IPS-18c (cell line): ENCODE data around the gene C17orf113.
"Not testable (repeated sequence)": the region's sequence is repeated elsewhere in the genome, so short reads cannot be mapped to it uniquely, and the experiment has no call there.

ENCODE experiments used
- H3K4me3 ChIP-seq: 2 replicates; pipeline ENCODE4 v1.7.0; 2013; ENCODE audit warnings: low read depth, mild to moderate bottlenecking, low read length, moderate library complexity; ENCODE audit not compliant: insufficient read depth
- H3K9me3 ChIP-seq: one replicate; pipeline ENCODE4 v1.6.1; 2013; ENCODE audit warnings: mild to moderate bottlenecking, low read length, moderate library complexity; ENCODE audit not compliant: control insufficient read depth, insufficient read depth

The C17orf113 gene

DNA sequence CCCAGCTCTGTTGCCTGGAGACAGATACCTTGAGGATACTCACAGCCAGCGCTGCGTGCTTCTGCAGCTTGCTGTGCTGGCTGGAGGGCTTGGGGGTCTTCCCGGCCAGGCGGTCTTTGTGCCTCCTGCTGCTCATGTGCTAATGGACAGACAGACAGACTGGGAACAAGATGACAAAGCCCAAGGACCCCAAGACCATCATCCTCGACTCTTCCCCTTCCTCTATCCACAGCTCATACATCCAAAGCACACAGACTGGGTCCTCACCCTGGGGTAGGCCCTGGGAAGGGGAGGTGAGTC lies 22.9 kb downstream of the C17orf113 start:
- H3K9me3 ChIP-seq: no peaks in the 10 kb centered on the region
- H3K4me3 ChIP-seq: no peak overlapping the region

DNA sequence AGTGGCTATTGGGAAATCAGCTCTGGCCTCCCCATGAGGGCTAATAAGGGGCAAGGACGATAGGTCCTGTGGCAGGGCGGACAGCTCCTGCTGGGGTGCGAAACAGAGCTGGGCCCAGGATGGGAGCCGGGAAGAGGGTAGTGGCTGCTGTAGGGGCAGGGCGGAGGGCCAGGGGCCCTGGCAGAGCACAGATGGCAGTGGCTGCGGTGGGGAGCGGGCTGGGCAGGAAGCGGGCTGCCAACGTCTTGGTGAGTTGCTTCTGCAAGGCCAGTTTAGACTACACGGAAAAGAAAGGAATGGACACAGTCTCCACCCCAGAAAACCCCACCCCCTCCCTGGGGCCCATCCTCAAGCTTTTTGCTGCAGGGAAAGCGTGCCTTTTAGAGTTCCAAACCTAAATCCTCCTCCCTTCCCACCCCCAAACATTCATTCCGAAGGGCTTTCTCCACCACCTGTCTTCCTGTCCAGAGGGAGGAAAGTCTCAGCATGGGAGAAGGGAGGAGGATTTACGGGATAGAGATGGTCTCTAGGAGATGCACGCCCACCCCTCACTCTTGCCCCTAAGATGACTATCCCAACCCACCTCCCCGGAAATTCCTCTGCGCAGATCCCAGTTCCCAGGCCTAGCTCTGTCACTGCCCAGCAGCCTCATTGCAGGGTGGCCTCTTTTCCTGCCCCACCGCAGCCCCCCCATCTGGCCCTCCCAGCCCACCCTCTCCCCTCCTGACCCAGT lies 23.4 kb downstream of the C17orf113 start:
- Histone ChIP-seq H3K4me3 (no peak overlapping the region), H3K9me3 (no peaks in the 10 kb centered on the region)

DNA sequence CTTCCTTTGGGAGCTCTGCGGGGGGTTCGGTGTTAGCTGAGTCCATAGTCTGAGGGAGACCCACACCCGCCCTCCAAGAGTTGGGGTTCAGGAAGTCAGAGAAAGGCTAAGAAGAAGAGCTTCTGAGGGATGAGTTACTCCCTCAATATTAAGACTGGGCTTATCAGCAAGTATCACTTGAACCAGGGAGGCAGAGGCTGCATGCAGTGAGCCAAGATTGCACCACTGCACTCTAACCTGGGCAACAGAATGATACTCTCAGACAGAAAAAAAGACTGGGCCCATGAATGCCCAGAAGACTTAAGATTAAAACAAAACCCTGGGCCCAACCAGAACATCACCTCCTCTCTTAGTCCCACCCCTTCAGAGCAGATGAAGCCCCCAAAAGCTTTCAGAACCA lies 24.5 kb downstream of the C17orf113 start:
- Histone ChIP-seq H3K9me3 (no peaks in the 10 kb centered on the region), H3K4me3 (no peak overlapping the region)

DNA sequence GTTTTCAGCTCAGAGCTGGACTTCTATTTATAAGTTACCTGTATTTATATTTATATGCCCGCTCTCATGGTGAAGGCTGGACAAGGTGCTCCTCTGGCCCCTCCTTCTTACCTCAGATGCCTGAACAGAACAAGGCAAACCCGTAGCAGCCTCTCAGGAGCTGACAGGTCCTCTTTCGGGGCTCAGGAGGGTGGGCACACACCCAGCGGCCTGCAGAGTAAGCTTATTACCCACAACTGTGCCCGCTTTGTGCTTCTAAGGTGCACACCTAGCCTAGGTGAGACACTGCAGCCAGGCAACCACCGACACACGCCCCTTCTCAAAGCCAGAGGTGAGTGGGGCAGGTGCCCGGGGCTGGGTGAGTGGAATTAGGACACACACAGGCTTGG lies 25.2 kb downstream of the C17orf113 start:
- H3K4me3 ChIP-seq: no peak overlapping the region

DNA sequence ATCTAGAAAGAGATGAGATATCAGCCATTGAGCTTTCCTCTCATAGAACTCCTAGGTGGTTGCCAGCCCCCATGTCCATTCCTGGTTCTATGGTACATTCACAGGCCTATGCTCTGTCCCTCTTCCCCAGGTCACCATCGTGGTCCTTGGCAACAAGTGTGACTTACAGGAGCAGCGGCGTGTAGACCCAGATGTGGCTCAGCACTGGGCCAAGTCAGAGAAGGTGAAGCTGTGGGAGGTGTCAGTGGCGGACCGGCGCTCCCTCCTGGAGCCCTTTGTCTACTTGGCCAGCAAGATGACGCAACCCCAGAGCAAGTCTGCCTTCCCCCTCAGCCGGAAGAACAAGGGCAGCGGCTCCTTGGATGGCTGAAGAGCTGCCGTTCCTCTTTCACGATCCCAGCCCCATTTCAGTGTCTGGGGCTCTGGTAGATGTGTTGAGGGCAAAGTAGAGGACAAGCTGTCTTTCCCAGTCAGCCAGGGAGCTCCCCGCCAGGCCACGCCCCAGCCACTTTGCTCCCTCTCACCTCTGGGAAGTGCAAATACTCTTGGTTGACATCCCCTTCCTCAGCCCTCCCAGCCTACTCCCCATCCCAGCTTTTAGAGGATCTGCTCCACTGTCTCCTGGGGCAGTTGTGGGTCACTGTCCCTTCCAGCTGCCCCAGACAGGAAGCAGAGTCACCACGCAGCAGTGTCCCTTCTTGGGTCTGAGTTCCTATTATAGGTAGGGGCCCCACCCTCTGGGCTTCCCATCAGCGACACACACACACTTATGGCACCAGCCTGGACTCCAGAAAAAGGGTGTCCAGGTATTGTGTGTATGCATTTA lies 26.7 kb downstream of the C17orf113 start:
- Histone ChIP-seq H3K9me3 (no peaks in the 10 kb centered on the region), H3K4me3 (no peak overlapping the region)

More for the DNA sequence above, 25.2 kb downstream of the C17orf113 start:
- H3K9me3 ChIP-seq: no peaks in the 10 kb centered on the region

DNA sequence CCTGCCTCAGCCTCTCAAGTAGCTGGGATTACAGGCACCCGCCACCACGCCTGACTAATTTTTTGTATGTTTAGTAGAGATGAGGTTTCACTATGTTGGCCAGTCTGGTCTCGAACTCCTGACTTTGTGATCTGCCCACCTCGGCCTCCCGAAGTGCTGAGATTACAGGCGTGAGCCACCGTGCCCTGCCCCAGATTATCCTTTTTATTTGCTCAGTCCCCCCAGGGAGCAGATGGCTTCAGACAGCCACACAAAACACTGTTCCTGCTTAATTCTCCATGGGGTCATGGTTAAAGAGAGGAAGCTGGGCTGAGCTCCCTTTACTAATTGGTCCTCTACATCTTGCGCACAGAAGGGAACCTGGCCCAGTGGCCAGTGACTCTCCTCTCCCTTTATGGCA lies 29.6 kb downstream of the C17orf113 start:
- H3K4me3 ChIP-seq, H3K9me3 ChIP-seq: not testable (repeated sequence)

DNA sequence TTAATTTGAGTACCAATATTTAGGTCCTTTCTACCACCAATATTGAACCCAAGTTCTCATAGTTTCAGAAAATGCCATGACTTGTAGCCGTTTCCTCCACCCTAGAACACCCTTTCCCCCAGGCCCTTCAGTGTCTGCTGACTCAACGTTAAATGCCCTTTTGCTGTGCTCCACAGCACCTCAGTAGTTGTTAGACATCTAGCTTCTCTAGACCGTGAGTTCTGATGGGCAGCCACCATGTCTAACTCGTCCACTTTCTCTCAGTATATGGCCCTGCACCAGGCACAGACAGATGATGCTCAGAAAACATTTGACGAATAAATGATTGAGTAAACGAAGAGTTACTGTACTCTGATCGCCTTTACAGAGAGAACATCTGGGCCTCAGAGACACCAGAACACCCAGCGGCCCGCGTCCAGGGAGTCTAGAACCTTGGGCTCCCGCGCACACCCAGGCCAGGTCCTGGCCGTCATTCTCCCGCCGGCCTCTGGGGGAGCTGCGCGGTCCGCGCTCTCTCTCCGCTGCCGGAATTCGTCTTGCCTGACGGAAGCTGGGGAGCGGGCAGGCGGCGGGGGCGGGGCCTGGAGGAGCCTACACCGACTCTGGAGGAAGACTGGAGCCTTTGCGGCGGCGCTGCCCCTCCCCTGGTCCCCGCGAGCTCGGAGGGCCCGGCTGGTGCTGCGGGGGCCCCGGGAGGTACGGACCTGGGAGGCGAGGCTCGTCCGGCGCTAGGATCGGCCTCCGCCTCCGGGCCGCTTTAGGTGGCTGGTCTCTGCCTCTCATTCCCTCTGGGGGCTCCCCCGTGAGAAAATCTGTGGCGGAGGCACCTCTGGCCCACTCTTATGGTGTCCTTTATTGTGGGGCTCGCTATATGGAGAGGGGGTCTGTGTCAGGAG lies 30.6 kb downstream of the C17orf113 start, which contains the start of gene NKIRAS2:
NKIRAS2 (plus strand) TSS at position 582 of the 896 bp plus-strand sequence. CDS start 1,488 bp downstream, outside the sequence.
- H3K4me3 ChIP-seq: peak within 1 kb of the TSS; percentile 93
- H3K9me3 ChIP-seq: no peaks in the 10 kb centered on the region

DNA sequence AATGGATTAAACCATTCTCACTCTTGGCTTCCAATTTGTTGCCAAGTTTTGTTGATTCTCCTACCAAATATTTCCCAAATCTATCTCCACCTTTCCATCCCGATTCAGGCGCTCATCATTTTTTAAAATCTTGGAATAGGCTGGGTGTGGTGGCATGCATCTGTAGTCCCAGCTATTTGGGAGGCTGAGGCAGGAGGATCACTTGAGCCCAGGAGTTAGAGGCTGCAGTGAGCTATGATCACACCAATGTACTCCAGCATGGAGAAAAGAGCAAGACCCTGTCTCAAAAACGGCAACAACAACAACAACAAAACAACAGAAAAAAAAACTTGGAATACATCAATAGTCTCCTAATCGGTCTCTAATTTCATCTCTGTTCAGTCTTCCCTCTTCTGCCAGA lies 31.4 kb downstream of the C17orf113 start:
- no peaks in the 10 kb centered on the region for H3K9me3 ChIP-seq
- H3K4me3 ChIP-seq: no peak overlapping the region

DNA sequence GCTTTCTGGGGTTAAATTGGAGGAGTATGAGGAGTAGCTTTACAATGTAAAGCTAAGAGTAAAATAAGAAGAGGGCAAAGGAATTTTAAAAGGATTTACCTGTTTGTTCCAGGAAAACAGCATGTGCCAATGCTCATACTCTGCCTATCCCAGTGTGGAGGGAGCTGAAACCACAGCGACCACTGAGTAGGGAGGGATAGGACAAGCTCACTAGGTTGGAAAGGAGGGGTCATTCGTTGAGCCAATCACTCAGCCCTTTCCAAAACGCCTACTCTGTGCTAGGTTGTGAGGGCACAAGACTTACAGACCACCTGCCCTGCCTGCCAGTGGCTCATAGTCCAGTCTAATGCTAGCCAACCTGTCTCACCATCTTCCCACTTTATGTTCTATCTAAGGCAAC lies 32.1 kb downstream of the C17orf113 start:
- Histone ChIP-seq H3K9me3 (no peaks in the 10 kb centered on the region), H3K4me3 (peak overlapping the region; percentile 97)

DNA sequence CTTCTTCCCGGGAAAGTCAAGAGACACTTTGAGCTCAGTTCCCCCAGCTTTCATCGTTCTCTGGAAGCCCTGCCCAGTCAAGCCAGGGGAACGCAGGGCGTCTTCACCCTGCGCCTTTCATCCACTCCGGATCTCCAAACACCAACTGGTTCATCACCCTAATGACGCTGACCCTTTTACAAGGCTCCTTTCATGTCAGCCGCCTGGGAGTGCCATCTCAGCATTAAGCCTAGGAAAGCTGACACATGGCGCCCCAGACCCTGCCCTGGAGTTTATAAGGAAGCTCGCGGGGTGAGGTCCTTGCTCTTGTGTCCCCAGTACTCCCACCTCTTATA lies 32.6 kb downstream of the C17orf113 start:
- Histone ChIP-seq H3K9me3 (no peaks in the 10 kb centered on the region), H3K4me3 (peak overlapping the region; percentile 97)

DNA sequence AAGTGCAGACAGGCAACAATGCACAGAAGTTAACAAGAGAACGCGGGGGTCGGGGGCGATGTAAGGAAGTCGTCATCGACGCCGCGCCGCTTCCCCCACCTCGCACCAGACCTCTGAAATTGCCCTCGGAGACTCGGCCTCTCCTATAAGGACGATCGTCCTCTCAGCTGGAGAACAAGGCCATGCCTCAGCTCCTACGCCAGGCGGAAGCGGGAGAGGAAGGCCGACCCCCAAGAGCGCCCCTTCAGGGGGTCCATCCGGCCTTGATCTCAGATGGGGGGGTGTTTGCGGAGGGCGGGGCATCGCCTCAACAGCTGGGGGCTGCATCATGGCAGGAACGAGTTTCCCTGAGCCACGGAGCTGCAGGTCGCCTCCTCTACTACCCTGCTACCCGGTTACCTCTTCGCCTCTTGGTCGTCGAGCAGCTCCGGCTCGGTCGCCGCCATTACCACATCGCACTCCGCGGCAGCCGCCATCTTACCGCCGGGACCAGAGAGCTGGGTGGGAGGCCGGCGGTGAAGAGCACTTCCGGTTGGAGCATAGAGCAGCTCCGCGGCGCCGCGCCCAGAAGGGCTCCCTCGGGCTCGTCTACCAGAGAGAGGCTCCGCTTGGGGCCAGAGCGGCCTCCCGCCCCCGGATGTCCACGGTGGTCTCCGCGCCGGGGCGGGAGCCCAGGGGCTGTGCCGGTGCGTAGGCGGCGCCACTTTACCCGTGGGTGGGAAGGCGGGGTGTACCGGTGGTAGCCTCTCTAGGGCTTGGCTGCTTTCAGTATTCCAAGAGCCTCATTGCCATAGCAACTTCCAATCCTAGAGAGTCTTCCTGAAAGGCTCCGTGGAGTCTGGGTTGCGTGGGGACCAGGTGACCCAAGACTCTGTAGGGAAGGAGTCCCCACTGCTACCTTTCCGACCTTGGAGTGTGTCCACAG lies 33.2 kb downstream of the C17orf113 start, which contains the start of gene DNAJC7:
DNAJC7 (minus strand) TSS at position 499 of the 925 bp plus-strand sequence; CDS start at position 476, 23 bp downstream.
- Histone ChIP-seq H3K9me3 (no peaks in the 10 kb centered on the region), H3K4me3 (peak within 1 kb of the TSS; percentile 97)

DNA sequence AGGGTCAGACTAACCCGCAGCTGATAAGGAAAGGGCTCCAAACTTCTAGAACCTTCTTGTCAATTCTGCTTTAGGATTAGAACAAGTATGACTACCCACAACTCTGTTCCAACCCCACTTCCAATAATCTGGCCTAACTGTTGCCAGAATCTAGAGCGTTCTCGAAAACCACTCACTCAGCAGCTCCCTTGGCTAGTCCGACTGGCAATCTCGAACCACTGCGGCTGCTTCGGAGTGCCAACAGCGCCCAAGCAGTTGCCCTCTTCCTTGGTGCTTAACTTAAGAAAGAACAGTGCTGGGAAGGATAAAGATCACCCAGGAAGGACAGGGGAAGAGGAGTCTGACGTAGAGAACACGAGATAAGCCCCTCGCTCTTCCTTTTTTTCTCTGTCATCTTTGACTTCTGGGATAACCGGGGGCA lies 34.0 kb downstream of the C17orf113 start:
- Histone ChIP-seq H3K4me3 (peak overlapping the region; percentile 97), H3K9me3 (no peaks in the 10 kb centered on the region)

DNA sequence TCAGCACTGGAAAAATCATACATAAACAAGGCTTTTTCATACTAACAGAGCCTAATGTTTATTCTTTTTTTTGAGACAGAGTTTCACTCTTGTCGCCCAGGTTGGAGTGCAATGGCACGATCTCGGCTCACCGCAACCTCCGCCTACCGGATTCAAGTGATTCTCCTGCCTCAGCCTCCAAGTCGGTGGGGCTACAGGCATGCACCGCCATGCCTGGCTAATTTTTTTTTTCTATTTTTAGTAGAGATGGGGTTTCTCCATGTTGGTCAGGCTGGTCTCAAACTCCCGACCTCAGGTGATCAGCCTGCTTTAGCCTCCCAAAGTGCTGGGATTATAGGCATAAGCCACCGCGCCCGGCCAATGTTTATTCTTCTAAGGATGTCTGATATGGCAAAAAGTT lies 36.7 kb downstream of the C17orf113 start:
- not testable (repeated sequence) for H3K4me3 ChIP-seq, H3K9me3 ChIP-seq

DNA sequence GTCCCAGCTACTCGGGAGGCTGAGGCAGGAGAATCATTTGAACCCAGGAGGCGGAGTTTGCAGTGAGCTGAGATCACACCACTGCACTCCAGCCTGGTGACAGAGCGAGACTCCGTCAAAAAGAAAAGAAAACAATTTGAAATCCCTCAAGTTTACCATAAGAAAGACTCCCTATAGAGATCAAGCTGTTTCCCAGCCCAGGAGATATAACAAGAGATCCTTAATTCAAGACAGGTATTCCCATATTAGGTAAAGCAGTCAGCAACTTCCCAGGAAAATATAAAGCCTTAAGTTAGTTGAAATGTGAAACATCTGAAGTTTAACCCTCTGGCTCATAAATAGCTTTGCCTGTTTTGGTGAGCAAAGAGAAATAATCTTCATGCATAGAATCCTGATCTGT lies 38.0 kb downstream of the C17orf113 start:
- H3K4me3 ChIP-seq, H3K9me3 ChIP-seq: not testable (repeated sequence)

DNA sequence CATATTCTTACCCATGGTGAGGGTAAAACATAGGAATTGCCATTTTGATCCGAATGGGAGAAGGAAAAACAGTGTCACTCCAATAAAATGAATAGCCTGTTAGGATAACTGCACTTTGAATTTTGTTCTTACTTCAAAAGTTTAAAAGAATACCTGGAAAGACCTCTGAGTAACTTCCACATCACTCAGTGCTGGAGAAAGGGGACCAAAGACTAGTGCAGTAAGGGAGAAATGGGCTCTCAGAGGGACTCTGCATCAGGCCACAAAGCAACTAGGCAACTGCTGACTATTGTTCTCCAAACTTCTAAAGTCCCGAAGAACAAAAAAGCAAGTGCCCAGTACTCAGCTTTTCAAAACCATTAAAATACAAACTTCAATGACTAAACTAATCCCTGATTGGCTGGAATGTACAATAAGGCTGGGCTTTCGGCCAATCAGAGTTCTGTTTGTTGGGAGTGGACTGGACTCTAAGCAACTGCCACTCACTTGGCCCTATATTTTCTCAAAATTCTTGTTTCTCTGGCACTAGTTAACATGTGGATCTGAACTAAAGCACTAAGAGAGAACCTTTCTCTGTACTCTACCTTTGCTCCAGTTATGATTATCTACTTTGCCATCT lies 39.4 kb downstream of the C17orf113 start:
- no peaks in the 10 kb centered on the region for H3K9me3 ChIP-seq

DNA sequence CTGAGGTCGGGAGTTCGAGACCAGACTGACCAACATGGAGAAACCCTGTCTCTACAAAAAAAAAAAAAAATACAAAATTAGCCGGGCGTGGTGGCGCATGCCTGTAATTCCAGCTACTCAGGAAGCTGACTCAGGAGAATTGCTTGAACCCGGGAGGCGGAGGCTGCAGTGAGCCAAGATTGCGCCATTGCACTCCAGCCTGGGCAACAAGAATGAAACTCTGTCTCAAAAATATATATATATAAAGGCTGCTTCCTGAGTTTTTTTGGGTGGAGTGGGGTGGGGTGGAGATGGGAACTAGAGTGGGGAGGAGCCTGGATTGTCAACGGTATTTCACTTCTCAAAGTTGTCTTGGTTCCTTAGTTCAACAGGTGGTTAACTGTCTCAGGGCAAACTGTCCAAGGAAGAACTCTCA lies 40.1 kb downstream of the C17orf113 start:
- H3K4me3 ChIP-seq, H3K9me3 ChIP-seq: not testable (repeated sequence)

More for the DNA sequence above, 39.4 kb downstream of the C17orf113 start:
- no peak overlapping the region for H3K4me3 ChIP-seq
